Occipital lobe (tissue), 2 donors: ENCODE data around the gene NRIP1. TPM values are rescaled to one million over a fixed set of nuclear protein-coding genes. Genes with fewer than 3 reads are reported as not detected.

ENCODE experiments used
- DNase-seq: peaks from one replicate; lab custom pipeline; 2025; lab: John Stamatoyannopoulos, UW
- total RNA-seq: library from RNA; depleted of rRNA; stranded (reverse); fragments of >200 nt; gene quantifications from one replicate; pipeline ENCODE4 v1.2.3, GENCODE V29; 2014

Gene NRIP1
- total RNA-seq, 1 donor from 2014 or later = 76.6 TPM

GRCh38 chr21:15065392-15066122, 757 bp upstream of the NRIP1 start:
- peak; percentile 83 for DNase-seq

GRCh38 chr21:15063814-15064575, 805 bp downstream of the NRIP1 start:
- peak; percentile 35 for DNase-seq

- no peak for DNase-seq
These were observed 1.6 kb downstream of the NRIP1 start for GRCh38 chr21:15063081-15063813.

GRCh38 chr21:15062606-15062965, 2.2 kb downstream of the NRIP1 start:
- DNase-seq = no peak

- no peak for DNase-seq
These were observed 2.8 kb downstream of the NRIP1 start for GRCh38 chr21:15061747-15062605.

- no peak for DNase-seq
These were observed 3.5 kb downstream of the NRIP1 start for GRCh38 chr21:15061279-15061678.

GRCh38 chr21:15060543-15061175, 4.1 kb downstream of the NRIP1 start:
- no peak for DNase-seq

- DNase-seq = no peak
These were observed 5.4 kb downstream of the NRIP1 start for GRCh38 chr21:15059397-15059796.

GRCh38 chr21:15058854-15059263, 5.9 kb downstream of the NRIP1 start:
- no peak for DNase-seq

GRCh38 chr21:15057285-15057684, 7.5 kb downstream of the NRIP1 start:
- DNase-seq = no peak

- no peak for DNase-seq
These were observed 10.1 kb downstream of the NRIP1 start for GRCh38 chr21:15054606-15055239.

- no peak for DNase-seq
These were observed 10.7 kb downstream of the NRIP1 start for GRCh38 chr21:15054089-15054488.

- no peak for DNase-seq
These were observed 11.3 kb downstream of the NRIP1 start for GRCh38 chr21:15053500-15053899.

GRCh38 chr21:15052459-15052763, 12.4 kb downstream of the NRIP1 start:
- DNase-seq = no peak

GRCh38 chr21:15051644-15052458, 12.9 kb downstream of the NRIP1 start:
- DNase-seq = no peak

- DNase-seq = no peak
These were observed 14.0 kb downstream of the NRIP1 start for GRCh38 chr21:15050568-15051377.

- DNase-seq = no peak
These were observed 19.8 kb downstream of the NRIP1 start for GRCh38 chr21:15045017-15045416.

GRCh38 chr21:15042531-15042930, 22.3 kb downstream of the NRIP1 start:
- DNase-seq = no peak
